H1 (cell line): ENCODE data around the gene BRAT1. TPM values are rescaled to one million over a fixed set of nuclear protein-coding genes. Genes with fewer than 3 reads are reported as not detected.

ENCODE experiments used
- CBX5 ChIP-seq: fragments of 300-800, 300-1000 bp; sonication (generic); IDR thresholded peaks from 2 replicates; pipeline ENCODE4 v1.7.1; 2016; ENCODE audit warnings: antibody characterized with exemption, low read length, low read depth
- EGR1 ChIP-seq: IDR thresholded peaks from 2 replicates; pipeline ENCODE4 v1.6.1; 2011; ENCODE audit warnings: low read depth, low read length, borderline replicate concordance
- FOSL1 ChIP-seq: IDR thresholded peaks from 2 replicates; pipeline ENCODE4 v1.6.1; 2011; ENCODE audit warnings: mild to moderate bottlenecking, low read depth, low read length, moderate library complexity; ENCODE audit not compliant: insufficient read depth
- KDM4A ChIP-seq: IDR thresholded peaks from one replicate; pipeline ENCODE4 v1.7.1; 2012; ENCODE audit warnings: low read depth, mild to moderate bottlenecking, moderate library complexity, low read length, inconsistent platforms; ENCODE audit not compliant: severe bottlenecking
- NRF1 ChIP-seq: IDR thresholded peaks from 2 replicates; pipeline ENCODE4 v1.6.1; 2011; ENCODE audit warnings: mild to moderate bottlenecking, low read depth, low read length, improper control_type of control experiment
- PHF8 ChIP-seq: fragments of 200-600 bp; sonication (generic); conservative IDR thresholded peaks from 2 replicates; pipeline ENCODE4 v1.7.1; 2012; ENCODE audit warnings: low read depth, mild to moderate bottlenecking, inconsistent platforms, low read length, moderate library complexity
- POLR2AphosphoS5 ChIP-seq: IDR thresholded peaks from 2 replicates; pipeline ENCODE4 v1.6.1; 2011; ENCODE audit warnings: low read depth, low read length
- SIN3A ChIP-seq, 2 experiments: IDR thresholded peaks in 1 of 2; conservative IDR thresholded peaks in 1 of 2; 2 replicates each; pipeline ENCODE4 v1.6.1; 2011 to 2012; ENCODE audit warnings: low read length in 2 of 2, improper control_type of control experiment in 1 of 2, low read depth in 1 of 2, mild to moderate bottlenecking in 1 of 2
- SP2 ChIP-seq: IDR thresholded peaks from 2 replicates; pipeline ENCODE4 v1.6.1; 2012; ENCODE audit warnings: mild to moderate bottlenecking, low read length, inconsistent platforms
- polyA plus RNA-seq, 7 experiments: library from polyadenylated mRNA; depleted of rRNA in 3 of 7; stranded (reverse) in 5 of 7; unstranded in 2 of 7; fragments of >200 nt in 5 of 7; fragments of 200-250 nt in 2 of 7; gene quantifications; 1 replicate in 5 of 7; 2 replicates in 1 of 7; 4 replicates in 1 of 7; pipeline versions ENCODE4 v1.2.1 to v1.2.3, GENCODE V29; 2011 to 2013; ENCODE audit warnings: missing spikeins in 2 of 7, mixed read lengths in 2 of 7
- total RNA-seq: library from RNA; stranded (reverse); fragmentation: NEBNext Ultra II Directional; extraction: Animal tissue kit (Norgen Biotek cat#: 25700); gene quantifications from 2 replicates; pipeline ENCODE4 v1.2.1, GENCODE V29; 2021

Gene BRAT1
- total and polyA plus RNA-seq, 2 of the 8 experiments (the other 6 are each of a cell fraction or from before 2014, with no cell fraction given), result 36.8 to 42.3 TPM

GRCh38 chr7:2512713-2513112 lies 42.6 kb downstream of the BRAT1 start (continued):
- TF ChIP-seq EGR1 (no peak), NRF1 (no peak), SP2 (no peak), CBX5 (no peak), FOSL1 (no peak), PHF8 (no peak), POLR2AphosphoS5 (no peak), SIN3A (conservative IDR thresholded peaks at IDR 0.05 in 1 of 2, IDR thresholded peaks at IDR 0.05 in 1 of 2; ENCODE audit: low read depth in 1 of 2, low read length in 2 of 2) (no peak), KDM4A (no peak)
